Chondrocyte (in vitro differentiated cells): ENCODE data around the gene CCDC91. TPM values are rescaled to one million over a fixed set of nuclear protein-coding genes. Genes with fewer than 3 reads are reported as not detected.

ENCODE experiments used
- DNase-seq: peaks from one replicate; pipeline ENCODE4 v3.0.0; 2021; ENCODE audit warnings: mixed read lengths, low spot score
- H3K27ac Mint-ChIP-seq: one replicate; pipeline ENCODE4 v1.8.0; 2021; ENCODE audit warnings: mild to moderate bottlenecking, moderate library complexity, mixed read lengths; ENCODE audit not compliant: unreplicated experiment
- H3K27me3 Mint-ChIP-seq: 2 replicates; pipeline ENCODE4 v1.8.0; 2021; ENCODE audit warnings: low read depth, mixed read lengths
- H3K36me3 Mint-ChIP-seq: 2 replicates; pipeline ENCODE4 v1.8.0; 2021; ENCODE audit warnings: low read depth, mixed read lengths
- H3K4me1 Mint-ChIP-seq: 2 replicates; pipeline ENCODE4 v1.8.0; 2021; ENCODE audit warnings: low read depth, mild to moderate bottlenecking, mixed read lengths
- H3K4me3 Mint-ChIP-seq: one replicate; pipeline ENCODE4 v1.8.0; 2021; ENCODE audit warnings: mild to moderate bottlenecking, moderate library complexity, mixed read lengths; ENCODE audit not compliant: unreplicated experiment
- H3K9me3 Mint-ChIP-seq: 2 replicates; pipeline ENCODE4 v1.8.0; 2021; ENCODE audit warnings: low read depth, mixed read lengths
- CTCF ChIP-seq: fragments of 200-600 bp; sonication (generic); IDR thresholded peaks from 2 replicates; pipeline ENCODE4 v1.5.0; 2021; ENCODE audit warnings: antibody characterized with exemption, mild to moderate bottlenecking, moderate library complexity
- total RNA-seq: library from RNA; stranded (reverse); gene quantifications from 3 replicates; pipeline ENCODE4 v1.2.1, GENCODE V29; 2021

CCDC91 gene
- total RNA-seq, 1 donor from 2014 or later = 17.7 TPM

DNA sequence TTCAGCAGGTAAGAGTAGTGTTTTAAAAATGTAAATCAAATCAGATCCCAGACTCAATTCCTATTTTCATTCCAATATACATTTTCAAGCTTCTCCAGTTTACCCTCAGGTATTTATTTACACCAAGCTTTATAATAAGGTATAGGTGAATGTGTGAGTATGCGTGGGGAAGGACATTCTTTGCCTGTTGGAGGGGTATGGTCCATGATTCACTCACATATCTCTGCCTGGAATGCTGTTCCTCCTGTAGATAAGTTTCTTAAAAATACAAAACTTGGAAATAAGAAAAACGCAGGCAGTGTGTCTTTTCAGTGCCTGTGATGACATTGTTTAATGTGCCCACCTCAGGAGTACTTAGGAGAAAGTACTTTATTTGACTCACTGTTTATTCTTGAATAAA lies 118.6 kb downstream of the CCDC91 start:
- H3K4me1 Mint-ChIP-seq = peaks cover 9% of the 10 kb centered on the region
- no peak overlapping the region for H3K27ac Mint-ChIP-seq
- DNase-seq = no peak
- H3K36me3 Mint-ChIP-seq = peaks cover 6% of the 10 kb centered on the region
- no peaks in the 10 kb centered on the region for H3K9me3 Mint-ChIP-seq
- H3K27me3 Mint-ChIP-seq = no peaks in the 10 kb centered on the region
- TF ChIP-seq CTCF = no peak
- H3K4me3 Mint-ChIP-seq = no peak overlapping the region

DNA sequence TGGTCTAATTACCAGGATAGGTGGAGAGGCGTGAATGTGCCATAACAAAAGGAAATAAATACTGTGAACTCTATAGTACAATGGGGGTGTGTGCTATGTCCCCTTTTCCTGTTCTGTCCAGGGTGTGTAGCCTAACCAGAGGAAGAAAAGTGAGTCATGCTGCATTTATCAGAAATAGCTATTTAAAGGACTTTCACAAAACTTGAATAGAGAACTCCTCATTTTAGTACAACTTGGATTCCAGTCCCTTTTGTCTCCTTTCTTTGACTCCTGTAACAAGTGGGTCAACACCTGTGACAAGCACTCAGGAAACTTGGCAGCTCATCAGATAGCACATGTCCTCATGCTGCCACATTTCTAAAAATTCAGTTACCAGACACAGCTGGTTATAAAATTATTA lies 123.4 kb downstream of the CCDC91 start:
- H3K27ac Mint-ChIP-seq = no peak overlapping the region
- TF ChIP-seq CTCF = no peak

GRCh38 chr12:28316049-28316448 lies 125.8 kb downstream of the CCDC91 start:
- Mint-ChIP-seq H3K4me1 (peaks cover 13% of the 10 kb centered on the region), H3K4me3 (no peak overlapping the region), H3K9me3 (peaks cover 8% of the 10 kb centered on the region), H3K27ac (no peak overlapping the region), H3K27me3 (no peaks in the 10 kb centered on the region), H3K36me3 (peaks cover 10% of the 10 kb centered on the region)
- no peak for DNase-seq
- no peak for TF ChIP-seq CTCF

More for the DNA sequence above, 123.4 kb downstream of the CCDC91 start:
- Mint-ChIP-seq H3K4me3 (no peak overlapping the region), H3K4me1 (peaks cover 15% of the 10 kb centered on the region), H3K36me3 (peaks cover 10% of the 10 kb centered on the region), H3K9me3 (peaks cover 8% of the 10 kb centered on the region), H3K27me3 (no peaks in the 10 kb centered on the region)
- no peak for DNase-seq

DNA sequence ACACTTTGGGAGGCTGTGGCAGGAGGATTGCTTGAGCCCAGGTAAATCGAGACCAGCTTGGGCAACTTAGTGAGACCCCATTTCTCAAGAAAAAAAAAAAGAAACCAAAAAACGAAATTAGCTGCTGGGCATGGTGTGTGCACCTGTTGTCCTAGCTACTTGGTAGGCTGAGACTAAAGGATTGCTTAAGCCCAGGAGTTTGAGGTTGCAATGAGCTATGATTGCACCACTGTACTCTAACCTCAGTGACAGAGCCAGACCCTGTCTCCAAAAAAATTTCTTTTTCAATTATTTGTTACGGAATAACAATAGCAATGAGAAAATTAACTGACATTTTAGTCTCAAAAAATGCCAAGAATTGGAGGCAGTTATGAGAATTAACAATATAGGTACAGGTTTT lies 128.0 kb downstream of the CCDC91 start:
- no peak for DNase-seq
- H3K36me3 Mint-ChIP-seq = peaks cover 8% of the 10 kb centered on the region
- TF ChIP-seq CTCF = no peak
- H3K27ac Mint-ChIP-seq = no peak overlapping the region
- H3K4me3 Mint-ChIP-seq = no peak overlapping the region
- peaks cover 15% of the 10 kb centered on the region for H3K4me1 Mint-ChIP-seq
- no peaks in the 10 kb centered on the region for H3K27me3 Mint-ChIP-seq
- H3K9me3 Mint-ChIP-seq = peaks cover 8% of the 10 kb centered on the region

GRCh38 chr12:28320353-28320752 lies 130.1 kb downstream of the CCDC91 start:
- no peak for DNase-seq
- no peak for TF ChIP-seq CTCF
- peaks cover 8% of the 10 kb centered on the region for H3K9me3 Mint-ChIP-seq
- peaks cover 3% of the 10 kb centered on the region for H3K4me1 Mint-ChIP-seq
- H3K27ac Mint-ChIP-seq = no peak overlapping the region
- peaks cover 8% of the 10 kb centered on the region for H3K36me3 Mint-ChIP-seq
- no peaks in the 10 kb centered on the region for H3K27me3 Mint-ChIP-seq
- H3K4me3 Mint-ChIP-seq = no peak overlapping the region
